NK-92 treated with Interleukin-12 subunit alpha and Interleukin-12 subunit beta, amount 100 ng/mL, for 24 hours (cell line): ENCODE results near the gene SRP72.
"Not testable (repeated sequence)": the region's sequence is repeated elsewhere in the genome, so short reads cannot be mapped to it uniquely, and the experiment has no call there.

Source experiments
- DNase-seq: peaks from one replicate; lab custom pipeline; 2025; lab: John Stamatoyannopoulos, UW

Gene SRP72

GRCh38 chr4:56467284-56468096 lies at the start of gene SRP72:
SRP72 (plus strand) TSS chr4:56467617; CDS start chr4:56467636, 19 bp downstream.
- peak; percentile 62 for DNase-seq

GRCh38 chr4:56424176-56424575 lies 43.2 kb upstream of the SRP72 start:
- DNase-seq, result no peak

- no peak for DNase-seq
These were observed 42.5 kb upstream of the SRP72 start for GRCh38 chr4:56424697-56425514.

GRCh38 chr4:56425518-56425917 lies 41.9 kb upstream of the SRP72 start:
- no peak for DNase-seq

- DNase-seq, result no peak
These were observed 41.1 kb upstream of the SRP72 start for GRCh38 chr4:56426273-56426672.

- DNase-seq, result no peak
These were observed 40.2 kb upstream of the SRP72 start for GRCh38 chr4:56427179-56427578.

GRCh38 chr4:56430203-56430602 lies 37.2 kb upstream of the SRP72 start:
- DNase-seq, result no peak

- no peak for DNase-seq
These were observed 34.1 kb upstream of the SRP72 start for GRCh38 chr4:56433280-56433679.

- DNase-seq, result peak; percentile 65
These were observed 32.7 kb upstream of the SRP72 start for GRCh38 chr4:56434599-56435139.

- peak; percentile 96 for DNase-seq
These were observed 32.1 kb upstream of the SRP72 start, which contains the start of gene PPAT for GRCh38 chr4:56435140-56435926. PPAT (minus strand) TSS chr4:56435615; CDS start chr4:56435477, 138 bp downstream.

GRCh38 chr4:56438766-56439165 lies 28.7 kb upstream of the SRP72 start:
- DNase-seq, result no peak

- no peak for DNase-seq
These were observed 26.4 kb upstream of the SRP72 start for GRCh38 chr4:56440983-56441382.

- DNase-seq, result no peak
These were observed 22.7 kb upstream of the SRP72 start for GRCh38 chr4:56444719-56445118.

GRCh38 chr4:56445699-56446098 lies 21.7 kb upstream of the SRP72 start:
- peak; percentile 3 for DNase-seq

- DNase-seq, result no peak
These were observed 19.1 kb upstream of the SRP72 start for GRCh38 chr4:56448301-56448700.

GRCh38 chr4:56449475-56449874 lies 17.9 kb upstream of the SRP72 start:
- DNase-seq, result not testable (repeated sequence)

- no peak for DNase-seq
These were observed 17.1 kb upstream of the SRP72 start for GRCh38 chr4:56450342-56450741.

- no peak for DNase-seq
These were observed 7.3 kb upstream of the SRP72 start for GRCh38 chr4:56460085-56460484.

GRCh38 chr4:56462157-56462556 lies 5.3 kb upstream of the SRP72 start:
- no peak for DNase-seq

- DNase-seq, result no peak
These were observed 3.7 kb upstream of the SRP72 start for GRCh38 chr4:56463711-56464110.

- no peak for DNase-seq
These were observed 2.8 kb upstream of the SRP72 start for GRCh38 chr4:56464581-56464980.
